ENCODE data around the gene PDHX. TPM values are rescaled to one million over a fixed set of nuclear protein-coding genes. Genes with fewer than 3 reads are reported as not detected.

Gene PDHX
- total RNA-seq, 1 experiment from 2014 or later, result 78.9 TPM

GRCh38 chr11:34957206-34957605 is 40.8 kb downstream of the PDHX start:
- no peak for DNase-seq (ENCODE audit: low spot score)

- no peak for DNase-seq (ENCODE audit: low spot score)
These were observed 41.2 kb downstream of the PDHX start for GRCh38 chr11:34957606-34958005.

GRCh38 chr11:34959770-34960169 is 43.4 kb downstream of the PDHX start:
- DNase-seq (ENCODE audit: low spot score), result no peak

GRCh38 chr11:34960277-34960676 is 43.9 kb downstream of the PDHX start:
- DNase-seq (ENCODE audit: low spot score), result no peak

GRCh38 chr11:34962034-34962433 is 45.6 kb downstream of the PDHX start:
- no peak for DNase-seq (ENCODE audit: low spot score)

GRCh38 chr11:34963351-34963750 is 46.9 kb downstream of the PDHX start:
- DNase-seq (ENCODE audit: low spot score), result no peak

GRCh38 chr11:34964610-34965331 is 48.4 kb downstream of the PDHX start:
- DNase-seq (ENCODE audit: low spot score), result no peak

GRCh38 chr11:34968862-34969261 is 52.4 kb downstream of the PDHX start:
- no peak for DNase-seq (ENCODE audit: low spot score)

GRCh38 chr11:34970033-34970432 is 53.6 kb downstream of the PDHX start:
- DNase-seq (ENCODE audit: low spot score), result no peak

GRCh38 chr11:34970480-34970879 is 54.1 kb downstream of the PDHX start:
- no peak for DNase-seq (ENCODE audit: low spot score)

- DNase-seq (ENCODE audit: low spot score), result no peak
These were observed 55.5 kb downstream of the PDHX start for GRCh38 chr11:34971928-34972327.

- peak; percentile 69 for DNase-seq (ENCODE audit: low spot score)
These were observed 55.9 kb downstream of the PDHX start for GRCh38 chr11:34972366-34972765.

GRCh38 chr11:34972892-34973291 is 56.5 kb downstream of the PDHX start:
- DNase-seq (ENCODE audit: low spot score), result peak; percentile 92

- no peak for DNase-seq (ENCODE audit: low spot score)
These were observed 59.1 kb downstream of the PDHX start for GRCh38 chr11:34975482-34975881.

- no peak for DNase-seq (ENCODE audit: low spot score)
These were observed 60.2 kb downstream of the PDHX start for GRCh38 chr11:34976496-34977088.

GRCh38 chr11:34977089-34977912 is 60.9 kb downstream of the PDHX start:
- peak; percentile 97 for DNase-seq (ENCODE audit: low spot score)

GRCh38 chr11:34978236-34979191 is 62.1 kb downstream of the PDHX start:
- DNase-seq (ENCODE audit: low spot score), result no peak

GRCh38 chr11:34984514-34984913 is 68.1 kb downstream of the PDHX start:
- no peak for DNase-seq (ENCODE audit: low spot score)

GRCh38 chr11:34986883-34987520 is 70.6 kb downstream of the PDHX start:
- DNase-seq (ENCODE audit: low spot score), result no peak

- no peak for DNase-seq (ENCODE audit: low spot score)
These were observed 71.2 kb downstream of the PDHX start for GRCh38 chr11:34987617-34988016.
